ENCODE data around the gene FMO5. TPM values are rescaled to one million over a fixed set of nuclear protein-coding genes. Genes with fewer than 3 reads are reported as not detected.

FMO5 gene
- total RNA-seq, 4 donors from 2014 or later = 1.1 to 8.6 (median 2.2) TPM

- Histone ChIP-seq H3K27ac (no peak overlapping the region), H3K27me3 (no peaks in the 10 kb centered on the region), H3K4me1 (no peaks in the 10 kb centered on the region), H3K4me3 (no peak overlapping the region), H3K36me3 (peaks cover 0 to 45% of the 10 kb centered on the region in 2 donors), H3K9me3 (no peaks in the 10 kb centered on the region)
- ATAC-seq = no peak
- WGBS, 2 donors (ENCODE audit: low coverage in 1 of 2) = 75 to 94% methylated on average over 2 of the region's 3 CpGs
- TF ChIP-seq POLR2AphosphoS5 (IDR thresholded peaks at IDR 0.05) (no peak), CTCF (IDR thresholded peaks at IDR 0.05) (no peak), EP300 (IDR thresholded peaks at IDR 0.05) (no peak)
Observed at GRCh38 chr1:147152772-147153171, 72.4 kb downstream of the FMO5 start.

- Histone ChIP-seq H3K4me1 (no peaks in the 10 kb centered on the region), H3K4me3 (no peak overlapping the region), H3K36me3 (peaks cover 0 to 30% of the 10 kb centered on the region in 2 donors), H3K27me3 (no peaks in the 10 kb centered on the region), H3K9me3 (no peaks in the 10 kb centered on the region), H3K27ac (no peak overlapping the region)
- ATAC-seq = no peak
- TF ChIP-seq POLR2A (IDR thresholded peaks at IDR 0.05) = no peak
- TF ChIP-seq EP300 (IDR thresholded peaks at IDR 0.05) = no peak
- no peak for TF ChIP-seq CTCF (IDR thresholded peaks at IDR 0.05)
- no peak for TF ChIP-seq POLR2AphosphoS5 (IDR thresholded peaks at IDR 0.05)
- WGBS, 2 donors (ENCODE audit: low coverage in 1 of 2) = 100% methylated on average over 1 of the region's 1 CpG; no CpG with 5 or more reads in 1 of the 2 donors
Observed at GRCh38 chr1:147151244-147151643, 73.9 kb downstream of the FMO5 start.

- Histone ChIP-seq H3K36me3 (no peaks in the 10 kb centered on the region), H3K4me3 (no peak overlapping the region), H3K9me3 (no peaks in the 10 kb centered on the region), H3K4me1 (no peaks in the 10 kb centered on the region), H3K27ac (no peak overlapping the region), H3K27me3 (no peaks in the 10 kb centered on the region)
- 74 to 80% methylated on average over 1 to 2 of the region's 2 CpGs for WGBS, 2 donors (ENCODE audit: low coverage in 1 of 2)
- ATAC-seq = no peak
- TF ChIP-seq POLR2AphosphoS5 (IDR thresholded peaks at IDR 0.05) = no peak
- no peak for TF ChIP-seq EP300 (IDR thresholded peaks at IDR 0.05)
- no peak for TF ChIP-seq CTCF (IDR thresholded peaks at IDR 0.05)
Observed at GRCh38 chr1:147142886-147143285, 82.3 kb downstream of the FMO5 start.

Other genes with a start within 250 kb of the FMO5 start
- gene PRKAB2, start 52.9 kb downstream of the FMO5 start, total RNA-seq = 10 to 100 TPM; 24.9 to 51.4 (median 39.4) TPM
- gene CHD1L, start 17.3 kb upstream of the FMO5 start, total RNA-seq = 10 to 100 TPM; 14.4 to 22.1 (median 20.7) TPM